HepG2 (cell line): ENCODE data around the gene ZNF544. TPM values are rescaled to one million over a fixed set of nuclear protein-coding genes. Genes with fewer than 3 reads are reported as not detected.

Experiments
- AHR ChIP-seq: IDR thresholded peaks from 2 replicates; pipeline ENCODE4 v1.6.1; 2018; ENCODE audit warnings: missing genetic modification reagents, missing compliant biosample characterization
- ASH2L ChIP-seq: fragments of 300-600, 200-600 bp; sonication (generic); IDR thresholded peaks from 2 replicates; pipeline ENCODE4 v1.7.0; 2017; ENCODE audit warnings: low read depth, mild to moderate bottlenecking, moderate library complexity, mixed read lengths, low read length; ENCODE audit not compliant: insufficient read length
- ATF7-NPFF ChIP-seq: sonication (generic); formaldehyde crosslinking; IDR thresholded peaks from 2 replicates; pipeline ENCODE4 v1.8.1; 2023; ENCODE audit warnings: mild to moderate bottlenecking, low read depth, missing genetic modification reagents, moderate library complexity
- CCAR2 ChIP-seq: fragments of 200-400 bp; formaldehyde crosslinking; optimal IDR thresholded peaks from 2 replicates; pipeline ENCODE3; 2018; ENCODE audit warnings: low read depth, mild to moderate bottlenecking, low read length, moderate library complexity
- CHD4 ChIP-seq: fragments of 200-600 bp; sonication (generic); IDR thresholded peaks from 2 replicates; pipeline ENCODE4 v1.7.0; 2017; ENCODE audit warnings: mild to moderate bottlenecking, low read length, borderline replicate concordance
- GATA4 ChIP-seq: sonication (generic); IDR thresholded peaks from 2 replicates; pipeline ENCODE4 v1.6.1; 2016; ENCODE audit warnings: antibody characterized with exemption, low read depth, borderline replicate concordance
- GTF3A ChIP-seq: sonication (generic); formaldehyde crosslinking; conservative IDR thresholded peaks from 2 replicates; pipeline ENCODE4 v1.4.0; 2020; ENCODE audit warnings: mild to moderate bottlenecking, missing genetic modification reagents
- HNF4G ChIP-seq, 2 experiments: sonication (generic) in 1 of 2; formaldehyde crosslinking in 1 of 2; IDR thresholded peaks; 2 replicates each; pipeline versions ENCODE4 v1.4.0 to v1.6.1; 2011 to 2020; ENCODE audit warnings: borderline replicate concordance in 2 of 2, low read depth in 2 of 2, mild to moderate bottlenecking in 2 of 2, low read length in 1 of 2, missing genetic modification reagents in 1 of 2, moderate library complexity in 1 of 2
- KDM2A ChIP-seq: sonication (generic); formaldehyde crosslinking; IDR thresholded peaks from 2 replicates; pipeline ENCODE4 v1.4.0; 2020; ENCODE audit warnings: low read depth, missing genetic modification reagents, borderline replicate concordance
- KLF16 ChIP-seq, 2 experiments: sonication (generic) in 1 of 2; formaldehyde crosslinking in 1 of 2; IDR thresholded peaks; 2 replicates each; pipeline versions ENCODE4 v1.6.1 to v1.8.0; 2016 to 2023; ENCODE audit warnings: missing genetic modification reagents in 2 of 2, missing compliant biosample characterization in 1 of 2
- MEIS1 ChIP-seq: sonication (generic); formaldehyde crosslinking; IDR thresholded peaks from 2 replicates; pipeline ENCODE4 v1.9.0; 2021; ENCODE audit warnings: mild to moderate bottlenecking, missing genetic modification reagents, moderate library complexity, borderline replicate concordance
- NAIF1 ChIP-seq: sonication (generic); formaldehyde crosslinking; IDR thresholded peaks from 2 replicates; pipeline ENCODE4 v1.5.0; 2020; ENCODE audit warnings: mild to moderate bottlenecking, missing genetic modification reagents, borderline replicate concordance
- PHF21A ChIP-seq: sonication (generic); formaldehyde crosslinking; IDR thresholded peaks from 2 replicates; pipeline ENCODE4 v1.5.0; 2020; ENCODE audit warnings: mild to moderate bottlenecking, missing genetic modification reagents
- POLR2A ChIP-seq, 2 experiments: IDR thresholded peaks; 2 replicates each; pipeline ENCODE4 v1.6.1; 2011; ENCODE audit warnings: low read depth in 2 of 2, low read length in 2 of 2, mild to moderate bottlenecking in 1 of 2, moderate library complexity in 1 of 2; ENCODE audit not compliant: insufficient read depth in 1 of 2
- SMAD9 ChIP-seq: sonication (generic); formaldehyde crosslinking; IDR thresholded peaks from 2 replicates; pipeline ENCODE4 v1.5.1; 2020; ENCODE audit warnings: mild to moderate bottlenecking, missing genetic modification reagents
- SOX5 ChIP-seq: IDR thresholded peaks from 2 replicates; pipeline ENCODE4 v1.6.1; 2016; ENCODE audit warnings: borderline replicate concordance
- ZFP90 ChIP-seq: sonication (generic); formaldehyde crosslinking; IDR thresholded peaks from 2 replicates; pipeline ENCODE4 v1.8.0; 2022; ENCODE audit warnings: missing genetic modification reagents, mild to moderate bottlenecking, inconsistent platforms, borderline replicate concordance
- ZNF274 ChIP-seq: sonication (generic); formaldehyde crosslinking; IDR thresholded peaks from 2 replicates; pipeline ENCODE4 v1.5.1; 2020; ENCODE audit warnings: mild to moderate bottlenecking, missing genetic modification reagents
- ZNF367 ChIP-seq: sonication (generic); formaldehyde crosslinking; IDR thresholded peaks from 2 replicates; pipeline ENCODE4 v1.4.0; 2020; ENCODE audit warnings: missing genetic modification reagents, borderline replicate concordance
- ZNF431 ChIP-seq: sonication (generic); formaldehyde crosslinking; IDR thresholded peaks from 2 replicates; pipeline ENCODE4 v1.9.0; 2022; ENCODE audit warnings: missing genetic modification reagents, low read depth, mild to moderate bottlenecking, borderline replicate concordance
- ZNF44 ChIP-seq: sonication (generic); formaldehyde crosslinking; IDR thresholded peaks from 2 replicates; pipeline ENCODE4 v1.5.1; 2020; ENCODE audit warnings: mild to moderate bottlenecking, missing genetic modification reagents
- ZNF484 ChIP-seq: sonication (generic); formaldehyde crosslinking; IDR thresholded peaks from 2 replicates; pipeline ENCODE4 v1.5.1; 2020; ENCODE audit warnings: mild to moderate bottlenecking, low read depth, missing genetic modification reagents, borderline replicate concordance
- ZNF574 ChIP-seq: sonication (generic); formaldehyde crosslinking; IDR thresholded peaks from 2 replicates; pipeline ENCODE4 v1.4.0; 2020; ENCODE audit warnings: missing genetic modification reagents
- ZNF598 ChIP-seq: sonication (generic); formaldehyde crosslinking; IDR thresholded peaks from 2 replicates; pipeline ENCODE4 v1.5.1; 2020; ENCODE audit warnings: mild to moderate bottlenecking, missing genetic modification reagents, borderline replicate concordance
- ZSCAN12 ChIP-seq: sonication (generic); formaldehyde crosslinking; IDR thresholded peaks from 2 replicates; pipeline ENCODE4 v1.9.0; 2021; ENCODE audit warnings: mild to moderate bottlenecking, missing genetic modification reagents
- polyA plus RNA-seq, 8 experiments: library from polyadenylated mRNA; depleted of rRNA in 3 of 8; stranded (reverse) in 7 of 8; unstranded in 1 of 8; fragments of >200 nt; fragmentation: Illumina TruSeq in 4 of 8; extraction: Trizol in 4 of 8; gene quantifications; 2 replicates each; pipeline versions ENCODE4 v1.2.1 to v1.2.3, GENCODE V29; 2011 to 2016; ENCODE audit warnings: low read depth in 4 of 8, missing spikeins in 1 of 8, mixed read lengths in 1 of 8; ENCODE audit not compliant: insufficient read depth in 1 of 8
- total RNA-seq, 5 experiments: library from RNA; depleted of rRNA; stranded (reverse); fragments of >200 nt; fragmentation: Illumina TruSeq; extraction: Trizol; gene quantifications; 2 replicates each; pipeline ENCODE4 v1.2.3, GENCODE V29; 2016; ENCODE audit warnings: low read depth in 1 of 5

Gene ZNF544
- total and polyA plus RNA-seq, 2 of the 13 experiments (the other 11 are each of a cell fraction or from before 2014, with no cell fraction given), result 13.1 to 17.0 TPM

DNA sequence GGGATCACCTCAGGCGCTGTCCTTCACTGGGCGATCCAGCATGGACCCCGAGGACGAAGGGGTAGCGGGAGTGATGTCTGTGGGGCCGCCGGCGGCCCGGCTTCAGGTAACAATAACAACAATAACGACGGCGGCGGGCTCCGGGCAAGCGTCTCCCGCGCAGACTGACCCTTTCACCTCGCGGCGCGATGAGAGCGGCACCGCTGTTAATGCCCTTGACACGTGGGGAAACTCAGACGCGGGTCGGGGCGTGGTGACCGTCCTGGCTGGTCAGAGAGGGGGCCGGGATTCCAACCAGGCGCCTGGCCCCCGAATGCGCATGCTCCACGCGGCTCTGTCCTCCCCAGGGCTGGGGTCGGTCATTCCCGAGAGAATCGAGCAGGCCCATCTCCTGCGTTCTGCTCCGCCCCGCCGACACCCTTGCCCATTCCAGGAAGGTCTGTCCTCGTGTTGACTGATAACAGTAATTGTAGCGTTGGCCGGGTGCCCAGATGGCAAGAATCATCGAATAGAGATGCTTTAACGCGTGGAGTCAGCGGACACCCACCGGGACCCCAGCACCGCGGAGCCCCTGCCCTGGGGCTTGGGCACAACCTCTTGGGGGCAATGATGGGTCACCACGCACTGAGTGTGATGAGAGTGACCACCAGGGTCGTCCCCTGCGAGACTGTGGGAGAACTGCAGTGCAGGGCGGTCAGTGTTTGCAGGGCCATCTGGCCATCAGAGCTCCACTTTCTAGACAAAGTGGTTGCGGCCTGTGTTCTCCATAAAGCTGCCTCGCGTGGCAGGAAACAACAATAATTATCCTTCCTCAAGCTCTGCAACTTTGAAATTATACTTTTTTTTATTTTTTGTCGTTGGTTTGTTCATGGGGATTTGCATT is 50.6 kb downstream of the ZNF544 start (continued):
- peak; percentile 64; the same call in 1 of the 2 replicates for TF ChIP-seq ZNF431 (CRISPR knock-in tag)
- no peak; the same call in 1 of the 2 replicates for TF ChIP-seq ZNF367 (CRISPR knock-in tag)
- TF ChIP-seq ZNF598, result peak; percentile 87; the same call in 1 of the 2 replicates
- TF ChIP-seq ZNF574 (CRISPR knock-in tag), result peak; percentile 14
- no peak for TF ChIP-seq CCAR2
- TF ChIP-seq GTF3A (CRISPR knock-in tag), result 0 out of 2 replicates have a peak, but pooled peaks have one; percentile 36
- peak; percentile 71; the same call in 1 of the 2 replicates for TF ChIP-seq ZNF44 (CRISPR knock-in tag)
- peak; percentile 75 for TF ChIP-seq ZFP90 (CRISPR knock-in tag)
- TF ChIP-seq GATA4, result no peak
- no peak for TF ChIP-seq ASH2L
- TF ChIP-seq SOX5, result no peak
- TF ChIP-seq SMAD9 (CRISPR knock-in tag), result no peak; the same call in 1 of the 2 replicates
- TF ChIP-seq KDM2A (CRISPR knock-in tag), result peak; percentile 18; the same call in 1 of the 2 replicates
- no peak for TF ChIP-seq AHR (CRISPR knock-in tag)
- TF ChIP-seq POLR2A (IDR thresholded peaks at IDR 0.05; ENCODE audit: insufficient read depth in 1 of 2, low read depth in 2 of 2, low read length in 2 of 2), result no peak
- no peak for TF ChIP-seq ATF7-NPFF (CRISPR knock-in tag)
- TF ChIP-seq HNF4G (IDR thresholded peaks at IDR 0.05; ENCODE audit: borderline replicate concordance, low read depth, low read length), result no peak
- TF ChIP-seq HNF4G (CRISPR knock-in tag; IDR thresholded peaks at IDR 0.05; ENCODE audit: borderline replicate concordance, low read depth), result no peak
- peak; percentile 62; the same call in 1 of the 2 replicates for TF ChIP-seq ZNF274 (CRISPR knock-in tag)
- no peak for TF ChIP-seq CHD4
- no peak for TF ChIP-seq ZNF484 (CRISPR knock-in tag)
- no peak for TF ChIP-seq ZSCAN12 (CRISPR knock-in tag)
- TF ChIP-seq KLF16 (CRISPR knock-in tag; IDR thresholded peaks at IDR 0.05), result no peak
- 0 out of 2 replicates have a peak, but pooled peaks have one; percentile 4 for TF ChIP-seq NAIF1 (CRISPR knock-in tag)
- peak; percentile 70; the same call in 1 of the 2 replicates for TF ChIP-seq PHF21A (CRISPR knock-in tag)
- TF ChIP-seq MEIS1 (CRISPR knock-in tag), result peak; percentile 84; the same call in 1 of the 2 replicates
